ENCODE data around the gene ARPP21.

Gene ARPP21

DNA sequence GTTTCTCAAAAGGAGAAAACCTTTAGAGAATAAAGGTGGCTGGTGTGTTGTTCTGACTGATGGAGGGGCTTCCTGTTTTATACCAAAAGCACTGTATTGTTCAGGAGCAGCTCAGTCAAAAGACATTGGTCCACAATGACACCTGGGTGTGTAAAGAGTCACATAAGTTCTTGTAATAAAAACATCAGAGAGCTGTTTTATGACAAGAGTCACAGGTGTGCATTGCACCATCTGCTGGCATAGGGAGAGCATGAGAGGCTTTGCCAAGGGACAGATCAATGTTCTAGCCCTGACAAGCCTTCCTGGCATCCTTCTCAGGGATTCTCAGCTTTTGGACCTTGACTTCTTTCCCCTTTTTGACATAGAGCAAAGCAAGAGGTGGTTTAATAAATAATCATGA, 20.4 kb downstream of the ARPP21 start:
- no peak for TF ChIP-seq CTCF (IDR thresholded peaks at IDR 0.05; ENCODE audit: low read depth, low read length, poor library complexity, severe bottlenecking)
- TF ChIP-seq EZH2phosphoT487 (IDR thresholded peaks at IDR 0.05; ENCODE audit: borderline replicate concordance, low read length), result no peak
- H3K4me2 ChIP-seq (ENCODE audit: low read length), result no peak overlapping the region

GRCh38 chr3:35663471-35663870, 24.1 kb downstream of the ARPP21 start:
- Histone ChIP-seq H3F3A (ENCODE audit: control insufficient read depth, insufficient read depth) (no peaks in the 10 kb centered on the region), H3K27ac (ENCODE audit: low read depth, low read length) (no peak overlapping the region), H3K4me3 (ENCODE audit: low read length) (no peak overlapping the region), H3K36me3 (ENCODE audit: control insufficient read depth, low read length) (no peaks in the 10 kb centered on the region), H3K9me3 (ENCODE audit: control insufficient read depth, insufficient read depth, low read length) (no peaks in the 10 kb centered on the region), H3K27me3 (ENCODE audit: control insufficient read depth, low read length) (no peaks in the 10 kb centered on the region), H3K4me2 (ENCODE audit: low read length) (no peak overlapping the region), H3K4me1 (ENCODE audit: control insufficient read depth, low read length) (peaks cover 13% of the 10 kb centered on the region), H3K79me2 (ENCODE audit: control insufficient read depth, low read length) (no peaks in the 10 kb centered on the region), H4K20me1 (ENCODE audit: control insufficient read depth, insufficient read depth, low read depth, low read length) (no peaks in the 10 kb centered on the region), H3K9me2 (replicated peaks; ENCODE audit: control insufficient read depth, low read length) (no peaks in the 10 kb centered on the region)
- TF ChIP-seq EZH2phosphoT487 (IDR thresholded peaks at IDR 0.05; ENCODE audit: borderline replicate concordance, low read length) (no peak), CTCF (IDR thresholded peaks at IDR 0.05; ENCODE audit: low read depth, low read length, poor library complexity, severe bottlenecking) (no peak)

More for the DNA sequence above, 20.4 kb downstream of the ARPP21 start:
- Histone ChIP-seq H3K4me3 (ENCODE audit: low read length) (no peak overlapping the region), H3K27me3 (ENCODE audit: control insufficient read depth, low read length) (no peaks in the 10 kb centered on the region), H3K79me2 (ENCODE audit: control insufficient read depth, low read length) (no peaks in the 10 kb centered on the region), H3F3A (ENCODE audit: control insufficient read depth, insufficient read depth) (no peaks in the 10 kb centered on the region), H3K9me2 (replicated peaks; ENCODE audit: control insufficient read depth, low read length) (no peaks in the 10 kb centered on the region), H3K36me3 (ENCODE audit: control insufficient read depth, low read length) (no peaks in the 10 kb centered on the region), H3K27ac (ENCODE audit: low read depth, low read length) (no peak overlapping the region), H3K9me3 (ENCODE audit: control insufficient read depth, insufficient read depth, low read length) (no peaks in the 10 kb centered on the region), H4K20me1 (ENCODE audit: control insufficient read depth, insufficient read depth, low read depth, low read length) (no peaks in the 10 kb centered on the region), H3K4me1 (ENCODE audit: control insufficient read depth, low read length) (peaks cover 1% of the 10 kb centered on the region; the same call in 1 of the 2 replicates)

DNA sequence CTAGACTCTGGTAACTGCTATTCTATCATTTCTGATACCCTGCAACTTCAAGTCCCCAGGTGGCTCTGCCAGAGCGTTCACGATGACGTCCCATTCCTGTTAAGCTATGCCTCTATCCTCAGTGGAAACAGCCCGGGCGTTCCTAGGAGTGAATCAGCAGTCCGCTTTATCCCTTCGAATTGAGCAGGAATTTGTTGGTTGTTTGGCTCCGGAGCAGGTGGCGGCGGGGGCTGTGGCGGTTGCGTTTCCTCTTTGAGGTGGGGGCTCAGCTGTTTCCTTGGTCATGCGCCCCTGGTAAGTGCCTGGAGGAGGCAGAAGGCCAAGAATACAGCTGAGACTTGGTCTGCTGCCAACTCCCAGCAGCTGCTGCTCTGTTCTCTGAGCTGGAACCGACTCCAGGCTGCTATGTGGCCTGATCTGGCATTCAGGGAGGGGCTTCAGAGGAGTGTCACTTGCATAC, 25.2 kb downstream of the ARPP21 start:
- Histone ChIP-seq H3K27ac (ENCODE audit: low read depth, low read length) (no peak overlapping the region), H3K36me3 (ENCODE audit: control insufficient read depth, low read length) (no peaks in the 10 kb centered on the region), H3K27me3 (ENCODE audit: control insufficient read depth, low read length) (no peaks in the 10 kb centered on the region), H3K4me2 (ENCODE audit: low read length) (no peak overlapping the region), H3K4me3 (ENCODE audit: low read length) (no peak overlapping the region), H3K4me1 (ENCODE audit: control insufficient read depth, low read length) (peaks cover 13% of the 10 kb centered on the region), H3F3A (ENCODE audit: control insufficient read depth, insufficient read depth) (no peaks in the 10 kb centered on the region), H3K9me3 (ENCODE audit: control insufficient read depth, insufficient read depth, low read length) (no peaks in the 10 kb centered on the region), H3K79me2 (ENCODE audit: control insufficient read depth, low read length) (no peaks in the 10 kb centered on the region), H4K20me1 (ENCODE audit: control insufficient read depth, insufficient read depth, low read depth, low read length) (no peaks in the 10 kb centered on the region), H3K9me2 (replicated peaks; ENCODE audit: control insufficient read depth, low read length) (no peaks in the 10 kb centered on the region)
- no peak for TF ChIP-seq EZH2phosphoT487 (IDR thresholded peaks at IDR 0.05; ENCODE audit: borderline replicate concordance, low read length)
- TF ChIP-seq CTCF (IDR thresholded peaks at IDR 0.05; ENCODE audit: low read depth, low read length, poor library complexity, severe bottlenecking), result no peak

Measured in DOHH2 (cell line).